ENCODE data around the gene DEGS1.

The DEGS1 gene

GRCh38 chr1:224182866-224183590 is at the start of gene DEGS1 (continued):
- TF ChIP-seq ZNF518A (tag by site-specific recombination; conservative IDR thresholded peaks at IDR 0.05; ENCODE audit: low read depth) (no peak; the same call in 1 of the 2 replicates), ZNF626 (tag by site-specific recombination; IDR thresholded peaks at IDR 0.05) (no peak; the same call in 1 of the 2 replicates), ZNF16 (tag by site-specific recombination; IDR thresholded peaks at IDR 0.05; ENCODE audit: low read depth) (no peak), ZNF544 (tag by site-specific recombination; IDR thresholded peaks at IDR 0.05) (no peak), ZSCAN23 (tag by site-specific recombination; IDR thresholded peaks at IDR 0.05) (no peak), INSM2 (tag by site-specific recombination; IDR thresholded peaks at IDR 0.05) (no peak), ZSCAN4 (tag by site-specific recombination; IDR thresholded peaks at IDR 0.05) (no peak), ZNF138 (tag by site-specific recombination; IDR thresholded peaks at IDR 0.05; ENCODE audit: borderline replicate concordance) (no peak), ZNF596 (tag by site-specific recombination; IDR thresholded peaks at IDR 0.05) (0 out of 2 replicates have a peak, but pooled peaks have one; percentile 7), ZNF530 (tag by site-specific recombination; IDR thresholded peaks at IDR 0.05; ENCODE audit: low read depth) (no peak), ZSCAN30 (tag by site-specific recombination; IDR thresholded peaks at IDR 0.05) (0 out of 2 replicates have a peak, but pooled peaks have one; percentile 51), ZNF639 (tag by site-specific recombination; IDR thresholded peaks at IDR 0.05) (no peak), TCF7L2 (IDR thresholded peaks at IDR 0.05; ENCODE audit: borderline replicate concordance, low read depth, low read length) (no peak), ZNF555 (tag by site-specific recombination; conservative IDR thresholded peaks at IDR 0.05) (no peak), PATZ1 (tag by site-specific recombination; IDR thresholded peaks at IDR 0.05) (peak; percentile 98), HOXD13 (CRISPR knock-in tag; IDR thresholded peaks at IDR 0.05; ENCODE audit: borderline replicate concordance) (no peak), ZIC2 (tag by site-specific recombination; IDR thresholded peaks at IDR 0.05) (peak; percentile 54), ZNF777 (tag by site-specific recombination; IDR thresholded peaks at IDR 0.05; ENCODE audit: borderline replicate concordance) (no peak), CTCF (tag by site-specific recombination; IDR thresholded peaks at IDR 0.05) (peak; percentile 36), SP7 (tag by site-specific recombination; IDR thresholded peaks at IDR 0.05) (peak; percentile 84; the same call in 1 of the 2 replicates), ZNF302 (tag by site-specific recombination; IDR thresholded peaks at IDR 0.05; ENCODE audit: low read depth) (no peak), ZNF404 (tag by site-specific recombination; IDR thresholded peaks at IDR 0.05) (no peak), ZNF426 (tag by site-specific recombination; IDR thresholded peaks at IDR 0.05) (no peak), ZBTB7A (tag by site-specific recombination; IDR thresholded peaks at IDR 0.05; ENCODE audit: low read depth) (no peak)

Data from HEK293 (cell line).